ENCODE results near the gene FYTTD1. TPM values are rescaled to one million over a fixed set of nuclear protein-coding genes. Genes with fewer than 3 reads are reported as not detected.

Gene FYTTD1
- total RNA-seq, 1 experiment from 2014 or later = 127 TPM

GRCh38 chr3:197791892-197792647 is 42.4 kb downstream of the FYTTD1 start:
- DNase-seq (ENCODE audit: low read depth) = peak; percentile 32

- peak; percentile 44 for DNase-seq (ENCODE audit: low read depth)
Observed at GRCh38 chr3:197793247-197793646, 43.6 kb downstream of the FYTTD1 start.

- DNase-seq (ENCODE audit: low read depth) = no peak
Observed at GRCh38 chr3:197794115-197794514, 44.4 kb downstream of the FYTTD1 start.

- DNase-seq (ENCODE audit: low read depth) = peak; percentile 50
Observed at GRCh38 chr3:197795200-197795599, 45.5 kb downstream of the FYTTD1 start.

- no peak for DNase-seq (ENCODE audit: low read depth)
Observed at GRCh38 chr3:197796087-197796486, 46.4 kb downstream of the FYTTD1 start.

GRCh38 chr3:197798863-197799262 is 49.2 kb downstream of the FYTTD1 start:
- no peak for DNase-seq (ENCODE audit: low read depth)

- no peak for DNase-seq (ENCODE audit: low read depth)
Observed at GRCh38 chr3:197800379-197800778, 50.7 kb downstream of the FYTTD1 start.

- peak; percentile 38 for DNase-seq (ENCODE audit: low read depth)
Observed at GRCh38 chr3:197801891-197802778, 52.5 kb downstream of the FYTTD1 start.

- no peak for DNase-seq (ENCODE audit: low read depth)
Observed at GRCh38 chr3:197802779-197803459, 53.2 kb downstream of the FYTTD1 start.

GRCh38 chr3:197804511-197804910 is 54.8 kb downstream of the FYTTD1 start:
- DNase-seq (ENCODE audit: low read depth) = no peak

- no peak for DNase-seq (ENCODE audit: low read depth)
Observed at GRCh38 chr3:197807969-197808587, 58.4 kb downstream of the FYTTD1 start.

GRCh38 chr3:197809356-197810020 is 59.8 kb downstream of the FYTTD1 start:
- DNase-seq (ENCODE audit: low read depth) = no peak

GRCh38 chr3:197810901-197811300 is 61.2 kb downstream of the FYTTD1 start:
- DNase-seq (ENCODE audit: low read depth) = no peak

GRCh38 chr3:197811343-197811742 is 61.7 kb downstream of the FYTTD1 start:
- DNase-seq (ENCODE audit: low read depth) = no peak

GRCh38 chr3:197814372-197814771 is 64.7 kb downstream of the FYTTD1 start:
- no peak for DNase-seq (ENCODE audit: low read depth)

GRCh38 chr3:197820550-197821335 is 71.1 kb downstream of the FYTTD1 start:
- no peak for DNase-seq (ENCODE audit: low read depth)

GRCh38 chr3:197829397-197830045 is 79.8 kb downstream of the FYTTD1 start:
- no peak for DNase-seq (ENCODE audit: low read depth)

- no peak for DNase-seq (ENCODE audit: low read depth)
Observed at GRCh38 chr3:197830308-197830966, 80.8 kb downstream of the FYTTD1 start.

GRCh38 chr3:197830967-197831313 is 81.3 kb downstream of the FYTTD1 start:
- no peak for DNase-seq (ENCODE audit: low read depth)

All from HT1080 (cell line).